Smooth muscle cell (in vitro differentiated cells): ENCODE measurements around the gene OR13J1. TPM values are rescaled to one million over a fixed set of nuclear protein-coding genes. Genes with fewer than 3 reads are reported as not detected.
A peak's percentile ranks its signal among the peaks of the same experiment; 100 is the strongest.

ENCODE experiments used
- DNase-seq: peaks from one replicate; lab custom pipeline; 2025; ENCODE audit not compliant: unreplicated experiment; lab: John Stamatoyannopoulos, UW
- H2AFZ ChIP-seq: fragments of 200-600 bp; sonication (generic); 2 replicates; pipeline ENCODE4 v1.6.0; 2016; ENCODE audit warnings: antibody characterized with exemption, low read depth, mild to moderate bottlenecking
- H3F3A ChIP-seq: fragments of 200-600 bp; sonication (generic); 2 replicates; pipeline ENCODE4 v1.6.0; 2017; ENCODE audit warnings: antibody characterized with exemption, low read depth
- H3K27ac ChIP-seq: fragments of 200-600 bp; sonication (generic); 2 replicates; pipeline ENCODE4 v1.5.1; 2016; ENCODE audit warnings: low read depth, mild to moderate bottlenecking
- H3K27me3 ChIP-seq: fragments of 200-600 bp; sonication (generic); 2 replicates; pipeline ENCODE4 v1.6.1; 2016; ENCODE audit warnings: low read depth, mild to moderate bottlenecking
- H3K36me3 ChIP-seq: fragments of 200-600 bp; sonication (generic); 2 replicates; pipeline ENCODE4 v1.5.1; 2016; ENCODE audit warnings: low read depth
- H3K4me1 ChIP-seq: fragments of 200-600 bp; sonication (generic); 2 replicates; pipeline ENCODE4 v1.5.1; 2016; ENCODE audit warnings: low read depth
- H3K4me2 ChIP-seq: fragments of 200-600 bp; sonication (generic); 2 replicates; pipeline ENCODE4 v1.6.0; 2016; ENCODE audit warnings: mild to moderate bottlenecking
- H3K4me3 ChIP-seq: fragments of 200-600 bp; sonication (generic); 2 replicates; pipeline ENCODE4 v1.5.1; 2016; ENCODE audit warnings: mild to moderate bottlenecking
- H3K79me2 ChIP-seq: fragments of 200-600 bp; sonication (generic); 2 replicates; pipeline ENCODE4 v1.6.0; 2016; ENCODE audit warnings: low read depth, mild to moderate bottlenecking
- H3K9ac ChIP-seq: fragments of 200-600 bp; sonication (generic); 2 replicates; pipeline ENCODE4 v1.6.0; 2016; ENCODE audit warnings: low read depth
- H3K9me3 ChIP-seq: fragments of 200-600 bp; sonication (generic); replicated peaks from 2 replicates; pipeline ENCODE4 v1.5.1; 2016; ENCODE audit warnings: low read depth
- H4K20me1 ChIP-seq: fragments of 200-600 bp; sonication (generic); 2 replicates; pipeline ENCODE4 v1.6.0; 2016; ENCODE audit warnings: low read depth
- WGBS: methylation state at CpG from one replicate; pipeline ENCODE4 v1.1.7; 2016; ENCODE audit warnings: low lambda C conversion rate; 5-methylcytosine and 5-hydroxymethylcytosine counted together
- polyA plus RNA-seq: library from polyadenylated mRNA; unstranded; fragments of >200 nt; fragmentation: Nextera tagmentation; extraction: Ambion mirVana; gene quantifications from 2 replicates; pipeline ENCODE4 v1.2.1, GENCODE V29; 2016
- total RNA-seq: library from RNA; depleted of rRNA; stranded (reverse); fragments of >200 nt; gene quantifications from 2 replicates; pipeline ENCODE4 v1.2.3, GENCODE V29; 2014
- TF ChIP-seq, protein P1 (sequence below): fragments of 200-600 bp; sonication (generic); IDR thresholded peaks from 2 replicates; pipeline ENCODE4 v1.5.1; 2017; ENCODE audit warnings: borderline replicate concordance, mild to moderate bottlenecking, antibody characterized with exemption; ENCODE audit not compliant: insufficient read depth, poor library complexity, severe bottlenecking

The OR13J1 gene
- total and polyA plus RNA-seq, 2 experiments from 2014 or later: not detected

DNA sequence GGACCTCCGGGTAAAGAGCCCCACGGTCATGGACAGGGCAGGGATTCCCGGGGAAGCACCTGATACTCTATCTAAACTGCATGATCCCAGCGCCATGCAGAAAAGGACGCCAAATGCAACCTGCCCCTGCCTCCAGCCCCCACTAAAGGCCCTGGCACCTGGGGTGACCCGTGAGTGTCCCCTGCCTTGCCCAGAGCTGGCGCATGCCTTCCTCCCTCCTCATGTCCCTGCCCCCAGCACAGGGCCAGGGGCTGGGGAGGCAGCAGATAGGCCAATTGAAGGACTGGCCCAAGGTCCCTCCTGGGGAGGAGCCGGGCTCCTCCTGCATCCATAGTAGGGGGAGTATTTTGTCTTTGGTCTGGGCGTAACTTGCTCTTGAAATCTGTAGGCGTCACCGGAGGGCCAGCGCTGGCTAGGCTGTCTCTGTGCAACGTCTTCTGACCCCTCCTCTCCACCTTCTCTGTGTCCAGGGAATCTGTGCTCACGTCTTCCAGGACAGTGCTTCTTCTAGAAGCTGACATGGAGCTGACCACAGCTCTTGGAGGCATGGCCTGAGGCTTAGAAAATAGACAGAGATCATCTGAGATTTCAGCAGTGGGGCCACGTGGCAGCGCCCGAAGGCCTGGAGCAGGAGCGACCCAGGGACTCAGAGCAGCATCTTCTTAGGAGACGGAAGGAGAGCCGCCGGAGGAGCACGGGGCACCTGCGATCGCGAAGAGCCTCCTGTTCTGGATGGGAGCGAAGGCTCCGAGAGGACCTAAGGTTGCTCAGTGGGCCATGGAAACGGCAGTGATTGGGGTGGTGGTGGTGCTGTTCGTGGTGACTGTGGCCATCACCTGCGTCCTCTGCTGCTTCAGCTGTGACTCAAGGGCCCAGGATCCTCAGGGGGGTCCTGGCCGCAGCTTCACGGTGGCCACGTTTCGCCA lies 39.7 kb upstream of the OR13J1 start:
- TF ChIP-seq, protein P1, sequence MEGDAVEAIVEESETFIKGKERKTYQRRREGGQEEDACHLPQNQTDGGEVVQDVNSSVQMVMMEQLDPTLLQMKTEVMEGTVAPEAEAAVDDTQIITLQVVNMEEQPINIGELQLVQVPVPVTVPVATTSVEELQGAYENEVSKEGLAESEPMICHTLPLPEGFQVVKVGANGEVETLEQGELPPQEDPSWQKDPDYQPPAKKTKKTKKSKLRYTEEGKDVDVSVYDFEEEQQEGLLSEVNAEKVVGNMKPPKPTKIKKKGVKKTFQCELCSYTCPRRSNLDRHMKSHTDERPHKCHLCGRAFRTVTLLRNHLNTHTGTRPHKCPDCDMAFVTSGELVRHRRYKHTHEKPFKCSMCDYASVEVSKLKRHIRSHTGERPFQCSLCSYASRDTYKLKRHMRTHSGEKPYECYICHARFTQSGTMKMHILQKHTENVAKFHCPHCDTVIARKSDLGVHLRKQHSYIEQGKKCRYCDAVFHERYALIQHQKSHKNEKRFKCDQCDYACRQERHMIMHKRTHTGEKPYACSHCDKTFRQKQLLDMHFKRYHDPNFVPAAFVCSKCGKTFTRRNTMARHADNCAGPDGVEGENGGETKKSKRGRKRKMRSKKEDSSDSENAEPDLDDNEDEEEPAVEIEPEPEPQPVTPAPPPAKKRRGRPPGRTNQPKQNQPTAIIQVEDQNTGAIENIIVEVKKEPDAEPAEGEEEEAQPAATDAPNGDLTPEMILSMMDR: no peak
- Histone ChIP-seq H3K4me3 (no peak overlapping the region), H3K9ac (no peak overlapping the region), H3F3A (peaks cover 12% of the 10 kb centered on the region), H3K79me2 (no peaks in the 10 kb centered on the region), H2AFZ (no peak overlapping the region), H4K20me1 (no peaks in the 10 kb centered on the region), H3K36me3 (no peaks in the 10 kb centered on the region), H3K9me3 (no peaks in the 10 kb centered on the region), H3K27ac (no peak overlapping the region), H3K4me2 (no peak overlapping the region), H3K4me1 (peaks cover 26% of the 10 kb centered on the region), H3K27me3 (no peaks in the 10 kb centered on the region)
- no peak for DNase-seq
- WGBS: 84% methylated on average over 34 of the region's 34 CpGs

DNA sequence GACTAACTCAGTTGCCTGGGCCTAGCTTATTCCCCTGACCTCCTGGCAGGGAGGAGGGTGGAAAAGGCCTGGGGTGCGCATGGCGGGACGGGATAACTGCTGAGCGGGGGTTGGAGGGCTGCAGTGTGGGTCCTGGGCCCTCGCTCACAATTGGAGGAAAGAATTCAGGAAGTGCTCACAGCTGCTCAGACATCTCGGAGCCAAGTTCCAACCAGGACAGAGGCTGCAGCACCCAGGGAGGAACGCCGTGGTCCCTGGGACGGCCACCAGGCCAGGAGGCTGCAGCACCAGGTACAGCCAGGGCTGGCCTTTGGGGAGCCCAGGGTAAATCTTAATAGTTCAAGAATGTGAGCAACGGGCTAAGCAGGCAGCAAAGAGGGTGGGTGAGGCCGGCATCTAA lies 39.1 kb upstream of the OR13J1 start, which contains the start of gene SPAAR:
Gene SPAAR, plus strand, starts transcription at position 217 of the 400 bp plus-strand sequence. CDS start 974 bp downstream, outside the sequence.
- no peak within 1 kb of the TSS for H3K9ac ChIP-seq
- H3K36me3 ChIP-seq: no peaks in the 10 kb centered on the region
- peak within 1 kb of the TSS; percentile 68 for H3K4me2 ChIP-seq
- H3K79me2 ChIP-seq: no peaks in the 10 kb centered on the region
- WGBS: 90% methylated on average over 11 of the region's 11 CpGs
- H4K20me1 ChIP-seq: no peaks in the 10 kb centered on the region
- peaks cover 12% of the 10 kb centered on the region for H3F3A ChIP-seq
- no peak for DNase-seq
- H3K9me3 ChIP-seq: no peaks in the 10 kb centered on the region
- H3K27me3 ChIP-seq: no peaks in the 10 kb centered on the region
- TF ChIP-seq, protein P1: no peak
- H2AFZ ChIP-seq: peak within 1 kb of the TSS; percentile 16
- H3K4me1 ChIP-seq: peaks cover 26% of the 10 kb centered on the region
- no peak within 1 kb of the TSS for H3K4me3 ChIP-seq
- peak within 1 kb of the TSS; percentile 66 for H3K27ac ChIP-seq

DNA sequence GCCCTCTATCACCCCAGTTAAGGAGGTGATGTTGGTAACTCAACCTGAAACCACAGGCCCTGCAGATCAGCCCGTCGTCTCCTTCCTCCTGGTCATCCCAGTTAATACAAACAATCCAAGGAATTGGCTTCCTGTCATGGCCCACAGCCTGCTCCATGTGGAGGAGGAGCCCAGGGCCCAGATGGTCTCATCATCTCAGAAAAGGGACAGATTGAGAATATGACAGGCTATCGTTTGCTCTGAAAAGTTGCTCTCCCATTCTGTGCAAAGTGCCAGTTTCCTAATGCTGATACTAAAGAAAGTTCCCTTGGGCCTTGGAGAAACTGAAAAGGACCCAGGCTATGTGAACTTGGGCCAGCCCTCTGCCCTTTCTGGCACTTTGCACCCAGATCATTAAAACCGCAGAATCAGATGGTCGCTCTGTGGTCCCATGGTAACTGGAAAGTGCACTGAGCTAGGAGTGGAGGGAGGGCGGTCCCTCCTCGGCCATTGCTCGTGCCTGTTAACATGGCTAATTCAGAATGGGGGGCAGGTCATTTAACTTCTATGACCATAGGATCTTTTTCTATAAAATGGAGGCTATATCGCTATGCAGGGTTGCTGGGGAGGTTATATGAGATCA lies 38.4 kb upstream of the OR13J1 start:
- peak overlapping the region; percentile 68 for H3K4me2 ChIP-seq
- no peaks in the 10 kb centered on the region for H3K27me3 ChIP-seq
- H3K9ac ChIP-seq: no peak overlapping the region
- H3F3A ChIP-seq: peaks cover 12% of the 10 kb centered on the region
- DNase-seq: no peak
- peak overlapping the region; percentile 16 for H2AFZ ChIP-seq
- H3K9me3 ChIP-seq: no peaks in the 10 kb centered on the region
- no peaks in the 10 kb centered on the region for H3K36me3 ChIP-seq
- peak overlapping the region; percentile 66 for H3K27ac ChIP-seq
- peaks cover 26% of the 10 kb centered on the region for H3K4me1 ChIP-seq
- TF ChIP-seq, protein P1: no peak
- H3K4me3 ChIP-seq: no peak overlapping the region
- H4K20me1 ChIP-seq: no peaks in the 10 kb centered on the region
- 72% methylated on average over 9 of the region's 9 CpGs for WGBS
- H3K79me2 ChIP-seq: no peaks in the 10 kb centered on the region
